NCI-H2107 treated with DMSO at 0.1 percent for 48 hours (cell line): ENCODE data around the gene ALPG.

Source experiments
- DNase-seq: peaks from one replicate; lab custom pipeline; 2025; ENCODE audit not compliant: unreplicated experiment; lab: John Stamatoyannopoulos, UW

ALPG gene

DNA sequence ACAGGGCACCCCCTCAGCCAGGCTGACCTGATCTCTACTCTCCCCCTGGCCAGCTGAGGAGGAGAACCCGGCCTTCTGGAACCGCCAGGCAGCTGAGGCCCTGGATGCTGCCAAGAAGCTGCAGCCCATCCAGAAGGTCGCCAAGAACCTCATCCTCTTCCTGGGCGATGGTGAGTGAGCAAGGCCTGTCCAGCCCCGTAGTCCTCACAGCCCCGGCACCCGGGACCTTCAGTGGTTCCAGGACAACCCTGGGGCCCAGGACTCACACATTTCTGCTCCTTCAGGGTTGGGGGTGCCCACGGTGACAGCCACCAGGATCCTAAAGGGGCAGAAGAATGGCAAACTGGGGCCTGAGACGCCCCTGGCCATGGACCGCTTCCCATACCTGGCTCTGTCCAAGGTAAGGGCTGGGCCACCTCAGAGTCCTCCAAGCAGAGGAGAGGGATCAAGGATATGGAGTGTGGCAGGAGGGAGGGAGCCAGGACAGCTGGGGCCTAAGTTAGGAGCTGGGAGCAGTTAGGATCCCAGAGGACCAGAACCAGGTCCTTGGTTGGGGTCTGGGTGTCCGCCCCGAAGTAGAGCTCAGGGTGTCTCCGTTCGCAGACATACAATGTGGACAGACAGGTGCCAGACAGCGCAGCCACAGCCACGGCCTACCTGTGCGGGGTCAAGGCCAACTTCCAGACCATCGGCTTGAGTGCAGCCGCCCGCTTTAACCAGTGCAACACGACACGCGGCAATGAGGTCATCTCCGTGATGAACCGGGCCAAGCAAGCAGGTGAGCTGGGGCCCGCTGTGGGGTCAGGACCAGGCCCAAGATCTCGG lies 49.9 kb downstream of the ALPG start:
- DNase-seq = no peak

GRCh38 chr2:232457121-232458011 lies 50.7 kb downstream of the ALPG start:
- no peak for DNase-seq

GRCh38 chr2:232458051-232458660 lies 51.5 kb downstream of the ALPG start:
- DNase-seq = no peak

DNA sequence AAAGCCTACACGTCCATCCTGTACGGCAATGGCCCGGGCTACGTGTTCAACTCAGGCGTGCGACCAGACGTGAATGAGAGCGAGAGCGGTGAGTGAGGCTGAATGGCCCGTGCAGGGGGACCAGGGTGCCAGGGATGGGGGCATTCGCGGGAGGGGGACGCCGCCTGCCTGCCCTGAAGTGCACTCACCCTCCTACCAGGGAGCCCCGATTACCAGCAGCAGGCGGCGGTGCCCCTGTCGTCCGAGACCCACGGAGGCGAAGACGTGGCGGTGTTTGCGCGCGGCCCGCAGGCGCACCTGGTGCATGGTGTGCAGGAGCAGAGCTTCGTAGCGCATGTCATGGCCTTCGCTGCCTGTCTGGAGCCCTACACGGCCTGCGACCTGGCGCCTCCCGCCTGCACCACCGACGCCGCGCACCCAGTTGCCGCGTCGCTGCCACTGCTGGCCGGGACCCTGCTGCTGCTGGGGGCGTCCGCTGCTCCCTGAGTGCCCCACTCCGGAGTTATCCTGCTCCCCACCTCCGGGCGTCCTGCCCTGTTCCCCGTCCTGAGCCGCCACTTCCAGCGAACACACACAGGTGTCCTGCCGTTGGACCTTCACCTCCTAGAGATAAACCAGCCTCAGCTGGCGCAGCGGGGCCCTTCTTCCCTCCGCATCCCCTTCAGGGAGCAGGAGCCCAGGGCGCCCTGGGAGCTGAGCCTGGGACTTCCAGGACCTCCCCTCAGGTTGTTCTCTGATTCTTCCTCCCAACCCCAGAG lies 52.2 kb downstream of the ALPG start:
- DNase-seq = no peak

DNA sequence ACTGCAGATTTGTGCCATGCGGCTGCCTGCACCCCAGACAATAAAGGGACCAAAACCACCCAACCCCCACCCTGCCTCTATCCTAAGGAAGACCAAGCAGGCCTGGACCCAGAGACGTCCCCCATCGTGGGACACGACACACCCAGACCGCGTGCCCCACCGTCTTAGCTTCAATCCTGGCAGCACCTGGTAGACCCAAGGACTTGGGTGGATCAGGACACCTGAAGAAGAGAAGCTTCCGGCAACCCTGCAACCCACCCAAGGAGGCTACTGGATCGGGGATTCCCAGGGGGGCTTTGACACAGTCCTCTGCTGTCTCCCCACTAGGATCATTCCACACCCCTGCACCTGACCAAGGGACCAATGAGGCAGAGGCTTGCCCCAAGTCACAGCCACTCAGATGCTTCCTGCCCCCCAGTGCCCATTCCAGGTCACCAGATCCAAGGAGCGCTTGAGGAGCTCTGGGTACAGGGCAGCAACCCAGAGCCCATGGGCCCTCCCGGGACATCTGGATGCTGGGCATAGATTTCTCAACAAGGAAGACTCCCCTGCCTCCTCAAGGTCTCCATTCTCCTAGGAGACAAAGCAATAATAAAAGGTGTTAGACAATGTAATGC lies 52.9 kb downstream of the ALPG start:
- DNase-seq = no peak

GRCh38 chr2:232460171-232460570 lies 53.5 kb downstream of the ALPG start:
- no peak for DNase-seq
